T follicular helper cell (primary cell): ENCODE measurements around the gene BCL2.

ENCODE experiments used
- DNase-seq: peaks from one replicate; pipeline ENCODE4 v3.0.0-alpha.2; 2020; ENCODE audit warnings: low read depth

BCL2 gene

GRCh38 chr18:63286926-63287325 is 32.6 kb downstream of the BCL2 start:
- DNase-seq = no peak

- no peak for DNase-seq
Observed at GRCh38 chr18:63284827-63285733, 34.5 kb downstream of the BCL2 start.

GRCh38 chr18:63284173-63284799 is 35.3 kb downstream of the BCL2 start:
- DNase-seq = no peak

- no peak for DNase-seq
Observed at GRCh38 chr18:63283305-63284094, 36.1 kb downstream of the BCL2 start.

- DNase-seq = no peak
Observed at GRCh38 chr18:63282793-63283192, 36.8 kb downstream of the BCL2 start.

- no peak for DNase-seq
Observed at GRCh38 chr18:63273222-63273927, 46.2 kb downstream of the BCL2 start.

GRCh38 chr18:63272638-63273037 is 46.9 kb downstream of the BCL2 start:
- DNase-seq = no peak

GRCh38 chr18:63271881-63272299 is 47.7 kb downstream of the BCL2 start:
- DNase-seq = no peak

GRCh38 chr18:63271148-63271547 is 48.4 kb downstream of the BCL2 start:
- DNase-seq = no peak

- no peak for DNase-seq
Observed at GRCh38 chr18:63267975-63268721, 51.4 kb downstream of the BCL2 start.

- no peak for DNase-seq
Observed at GRCh38 chr18:63266888-63267790, 52.4 kb downstream of the BCL2 start.

- no peak for DNase-seq
Observed at GRCh38 chr18:63265326-63265725, 54.2 kb downstream of the BCL2 start.

GRCh38 chr18:63264871-63265270 is 54.7 kb downstream of the BCL2 start:
- no peak for DNase-seq

GRCh38 chr18:63263444-63263843 is 56.1 kb downstream of the BCL2 start:
- no peak for DNase-seq

- DNase-seq = no peak
Observed at GRCh38 chr18:63262369-63263335, 56.9 kb downstream of the BCL2 start.

GRCh38 chr18:63261029-63261428 is 58.5 kb downstream of the BCL2 start:
- DNase-seq = no peak

- no peak for DNase-seq
Observed at GRCh38 chr18:63260380-63260754, 59.2 kb downstream of the BCL2 start.

GRCh38 chr18:63259567-63260379 is 59.8 kb downstream of the BCL2 start:
- no peak for DNase-seq
